ENCODE measurements around the gene EIF4EBP3.

The EIF4EBP3 gene

GRCh38 chr5:140547508-140548299 lies at the start of gene EIF4EBP3:
TSS of gene EIF4EBP3 (plus strand) at chr5:140547662. CDS start at chr5:140547738, 76 bp downstream.
- TF ChIP-seq TAF1 (IDR thresholded peaks at IDR 0.05; ENCODE audit: low read depth) (no peak), REST (IDR thresholded peaks at IDR 0.05; ENCODE audit: low read depth) (no peak), RAD21 (IDR thresholded peaks at IDR 0.05; ENCODE audit: low read depth) (peak; percentile 8; the same call in 1 of the 2 replicates), YY1 (IDR thresholded peaks at IDR 0.05; ENCODE audit: low read depth) (no peak), USF1 (IDR thresholded peaks at IDR 0.05) (peak; percentile 93), CEBPB (IDR thresholded peaks at IDR 0.05) (no peak), EGR1 (IDR thresholded peaks at IDR 0.05) (no peak), FOXM1 (IDR thresholded peaks at IDR 0.05; ENCODE audit: borderline replicate concordance, low read depth) (no peak), ZBTB7A (IDR thresholded peaks at IDR 0.05; ENCODE audit: low read depth) (0 out of 2 replicates have a peak, but pooled peaks have one; percentile 42), CREB1 (IDR thresholded peaks at IDR 0.05; ENCODE audit: low read depth) (peak; percentile 65), EP300 (IDR thresholded peaks at IDR 0.05; ENCODE audit: borderline replicate concordance) (no peak), NFIC (IDR thresholded peaks at IDR 0.05) (peak; percentile 78), TEAD4 (IDR thresholded peaks at IDR 0.05) (peak; percentile 16; the same call in 1 of the 2 replicates), TCF12 (IDR thresholded peaks at IDR 0.05; ENCODE audit: low read depth) (peak; percentile 11; the same call in 1 of the 2 replicates), MAX (IDR thresholded peaks at IDR 0.05) (peak; percentile 99)

- TF ChIP-seq REST (IDR thresholded peaks at IDR 0.05; ENCODE audit: low read depth) = no peak
- TF ChIP-seq TEAD4 (IDR thresholded peaks at IDR 0.05) = no peak
- no peak for TF ChIP-seq ZBTB7A (IDR thresholded peaks at IDR 0.05; ENCODE audit: low read depth)
- TF ChIP-seq RAD21 (IDR thresholded peaks at IDR 0.05; ENCODE audit: low read depth) = no peak
- TF ChIP-seq FOXM1 (IDR thresholded peaks at IDR 0.05; ENCODE audit: borderline replicate concordance, low read depth) = no peak
- TF ChIP-seq TAF1 (IDR thresholded peaks at IDR 0.05; ENCODE audit: low read depth) = no peak
Measured at GRCh38 chr5:140497897-140498296, 49.6 kb upstream of the EIF4EBP3 start.

DNA sequence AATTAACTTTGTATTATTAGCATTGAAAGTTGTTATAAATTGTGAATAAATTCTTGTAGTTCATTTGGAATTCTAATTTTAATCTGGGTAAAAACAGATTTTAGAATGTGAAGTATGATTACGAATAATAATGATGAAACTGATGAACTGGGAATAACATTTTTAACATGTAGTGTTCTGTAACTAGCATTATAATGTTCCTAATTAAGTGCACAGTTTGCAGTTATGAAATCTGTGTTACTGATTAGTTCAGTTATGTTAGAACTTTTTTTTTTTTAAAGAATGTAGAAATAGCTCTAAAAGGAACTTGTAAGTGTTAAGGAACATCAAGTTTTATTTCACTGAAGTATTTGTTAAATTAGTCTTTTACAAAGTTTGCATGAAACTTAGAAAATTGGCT lies 48.9 kb upstream of the EIF4EBP3 start:
- TF ChIP-seq NFIC (IDR thresholded peaks at IDR 0.05) (no peak), TCF12 (IDR thresholded peaks at IDR 0.05; ENCODE audit: low read depth) (no peak), FOXM1 (IDR thresholded peaks at IDR 0.05; ENCODE audit: borderline replicate concordance, low read depth) (no peak), CREB1 (IDR thresholded peaks at IDR 0.05; ENCODE audit: low read depth) (no peak), RAD21 (IDR thresholded peaks at IDR 0.05; ENCODE audit: low read depth) (no peak), EGR1 (IDR thresholded peaks at IDR 0.05) (no peak)

DNA sequence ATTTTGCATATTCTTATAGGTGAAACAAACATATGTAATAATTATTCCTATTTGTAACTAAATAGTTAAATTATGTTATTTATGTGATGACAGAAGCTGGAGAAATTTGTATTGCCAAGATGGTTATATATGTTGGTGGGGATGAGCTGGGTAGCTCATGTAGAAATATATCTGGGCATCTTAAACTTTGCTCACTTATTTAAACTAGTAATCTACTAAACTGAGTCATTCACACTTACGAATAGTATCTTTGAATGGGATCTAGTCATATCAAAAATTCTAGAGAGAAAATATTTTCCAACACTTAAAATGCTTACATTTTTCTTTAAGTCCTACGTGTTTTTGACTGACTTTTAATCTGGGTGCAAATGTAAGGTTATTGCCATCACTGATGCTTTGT lies 44.6 kb upstream of the EIF4EBP3 start:
- no peak for TF ChIP-seq CEBPB (IDR thresholded peaks at IDR 0.05)
- no peak for TF ChIP-seq REST (IDR thresholded peaks at IDR 0.05; ENCODE audit: low read depth)
- no peak for TF ChIP-seq CREB1 (IDR thresholded peaks at IDR 0.05; ENCODE audit: low read depth)
- no peak for TF ChIP-seq EGR1 (IDR thresholded peaks at IDR 0.05)
- no peak for TF ChIP-seq YY1 (IDR thresholded peaks at IDR 0.05; ENCODE audit: low read depth)
- TF ChIP-seq TCF12 (IDR thresholded peaks at IDR 0.05; ENCODE audit: low read depth) = no peak
- no peak for TF ChIP-seq TEAD4 (IDR thresholded peaks at IDR 0.05)

GRCh38 chr5:140509898-140510297 lies 37.6 kb upstream of the EIF4EBP3 start:
- TF ChIP-seq REST (IDR thresholded peaks at IDR 0.05; ENCODE audit: low read depth) (no peak), TCF12 (IDR thresholded peaks at IDR 0.05; ENCODE audit: low read depth) (no peak), MAX (IDR thresholded peaks at IDR 0.05) (no peak), CEBPB (IDR thresholded peaks at IDR 0.05) (no peak), CREB1 (IDR thresholded peaks at IDR 0.05; ENCODE audit: low read depth) (no peak), USF1 (IDR thresholded peaks at IDR 0.05) (no peak), YY1 (IDR thresholded peaks at IDR 0.05; ENCODE audit: low read depth) (no peak), EGR1 (IDR thresholded peaks at IDR 0.05) (no peak), FOXM1 (IDR thresholded peaks at IDR 0.05; ENCODE audit: borderline replicate concordance, low read depth) (no peak), TAF1 (IDR thresholded peaks at IDR 0.05; ENCODE audit: low read depth) (no peak), NFIC (IDR thresholded peaks at IDR 0.05) (no peak), TEAD4 (IDR thresholded peaks at IDR 0.05) (no peak)
